KOPT-K1 (cell line): ENCODE data around the gene SOCS4.
A peak's percentile ranks its signal among the peaks of the same experiment; 100 is the strongest.
"Not testable (repeated sequence)": the region's sequence is repeated elsewhere in the genome, so short reads cannot be mapped to it uniquely, and the experiment has no call there.

Experiments used
- H3K27ac ChIP-seq: fragments of 200-600 bp; sonication (generic); 2 replicates; pipeline ENCODE4 v1.5.1; 2016; ENCODE audit warnings: antibody characterized with exemption, mild to moderate bottlenecking, low read depth, low read length; ENCODE audit not compliant: poor library complexity, severe bottlenecking
- H3K36me3 ChIP-seq: fragments of 200-600 bp; sonication (generic); 2 replicates; pipeline ENCODE4 v1.5.1; 2017; ENCODE audit warnings: antibody characterized with exemption, mild to moderate bottlenecking, low read length, moderate library complexity; ENCODE audit not compliant: insufficient read depth
- H3K9me3 ChIP-seq: fragments of 200-600 bp; sonication (generic); 2 replicates; pipeline ENCODE4 v1.5.1; 2017; ENCODE audit warnings: antibody characterized with exemption, low read length, mild to moderate bottlenecking; ENCODE audit not compliant: insufficient read depth, poor library complexity, severe bottlenecking

Gene SOCS4

GRCh38 chr14:55043528-55043927, 16.5 kb downstream of the SOCS4 start:
- Histone ChIP-seq H3K36me3 (peaks cover 66% of the 10 kb centered on the region), H3K27ac (no peak overlapping the region), H3K9me3 (no peaks in the 10 kb centered on the region)

DNA sequence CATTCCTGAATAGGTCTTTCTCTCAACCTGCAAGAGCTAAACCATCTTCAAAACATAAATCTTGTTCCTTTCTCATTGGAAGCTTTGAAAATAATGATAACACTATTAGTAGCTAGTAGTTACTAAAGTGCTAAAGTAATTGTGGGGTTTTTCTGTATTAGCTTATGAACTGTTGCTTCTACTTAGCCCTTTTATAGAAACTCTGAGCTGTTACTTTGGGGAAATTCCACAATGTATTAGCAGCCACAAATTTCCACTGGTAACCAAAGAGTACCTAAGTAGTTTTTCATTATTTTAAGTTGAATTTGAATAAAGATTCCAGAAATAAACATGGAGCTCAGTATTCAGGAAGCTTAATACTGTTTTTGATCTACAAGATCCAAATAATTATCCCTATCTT, 18.1 kb downstream of the SOCS4 start:
- Histone ChIP-seq H3K36me3 (peaks cover 52% of the 10 kb centered on the region), H3K9me3 (no peaks in the 10 kb centered on the region), H3K27ac (no peak overlapping the region)

DNA sequence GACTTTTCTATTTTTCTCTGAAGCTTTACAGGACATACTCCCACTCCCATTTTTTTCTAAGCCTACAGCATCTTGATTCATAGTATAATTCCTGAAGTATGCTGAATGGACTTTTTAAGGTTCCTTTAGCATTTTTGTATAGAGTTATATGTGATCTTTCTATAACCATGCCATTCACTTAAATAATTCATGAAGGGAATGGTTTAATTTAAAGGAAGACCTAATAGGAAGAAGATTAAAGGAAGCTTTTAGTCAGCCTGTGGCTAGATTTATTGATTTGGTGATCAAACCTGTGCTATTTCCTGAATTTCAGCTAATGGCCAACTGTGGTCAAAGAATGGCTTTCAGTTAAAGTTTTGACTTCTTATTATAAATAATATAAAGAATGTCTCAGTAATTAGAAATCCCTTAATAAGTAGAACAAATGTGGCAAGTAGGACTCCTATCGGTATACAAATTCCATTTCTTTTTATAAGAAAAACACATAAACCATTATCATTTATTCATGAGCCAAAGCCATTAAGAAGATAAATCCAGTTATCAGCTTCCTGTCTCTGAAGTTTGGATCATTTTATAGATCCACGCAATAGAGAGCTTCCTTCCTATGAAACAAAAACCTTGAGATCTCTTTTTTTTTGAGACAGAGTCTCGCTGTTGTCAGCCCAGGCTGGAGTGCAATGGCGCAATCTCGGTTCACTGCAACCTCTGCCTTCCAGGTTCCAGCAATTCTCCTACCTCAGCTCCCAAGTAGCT, 20.4 kb downstream of the SOCS4 start:
- Histone ChIP-seq H3K27ac (no peak overlapping the region), H3K36me3 (peaks cover 33% of the 10 kb centered on the region), H3K9me3 (no peaks in the 10 kb centered on the region)

DNA sequence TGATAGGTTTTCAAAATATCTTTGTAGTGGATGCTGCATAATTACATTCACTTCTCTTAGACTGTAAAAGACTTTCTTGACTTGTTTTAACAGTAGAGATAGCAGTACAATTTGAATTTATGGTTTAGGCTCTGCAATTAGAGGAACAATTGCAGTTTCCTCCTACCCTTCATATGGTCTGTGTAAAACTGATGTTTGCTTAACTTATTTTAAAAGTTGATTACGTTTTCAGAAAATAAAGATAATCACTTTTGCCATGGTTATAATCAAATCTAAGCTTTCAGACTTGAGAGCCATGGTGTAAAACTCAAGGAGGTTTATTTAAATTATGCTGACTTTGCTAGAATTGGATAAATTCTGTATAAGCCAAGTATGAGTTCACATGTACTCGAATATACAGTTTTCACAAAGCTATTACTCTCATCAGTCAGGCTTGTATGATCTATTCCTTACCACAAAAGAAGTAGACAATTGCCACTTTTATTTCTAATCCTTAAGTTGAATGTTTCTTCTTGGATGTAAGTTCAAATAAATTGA, 21.9 kb downstream of the SOCS4 start:
- H3K36me3 ChIP-seq: peaks cover 25% of the 10 kb centered on the region
- no peaks in the 10 kb centered on the region for H3K9me3 ChIP-seq
- H3K27ac ChIP-seq: no peak overlapping the region

GRCh38 chr14:55051165-55051422, 24.1 kb downstream of the SOCS4 start:
- H3K9me3 ChIP-seq: no peaks in the 10 kb centered on the region
- H3K36me3 ChIP-seq: peaks cover 29% of the 10 kb centered on the region
- H3K27ac ChIP-seq: peak overlapping the region; percentile 98

- H3K27ac ChIP-seq: peak within 1 kb of the TSS; percentile 98
- H3K36me3 ChIP-seq: peaks cover 34% of the 10 kb centered on the region
- no peaks in the 10 kb centered on the region for H3K9me3 ChIP-seq
Measured at GRCh38 chr14:55051423-55052268, 24.6 kb downstream of the SOCS4 start, which contains the start of gene MAPK1IP1L. Gene MAPK1IP1L, plus strand, starts transcription at chr14:55051647. Its CDS starts 10,037 bp downstream, at chr14:55061684.

GRCh38 chr14:55052269-55052930, 25.4 kb downstream of the SOCS4 start:
- no peaks in the 10 kb centered on the region for H3K9me3 ChIP-seq
- H3K36me3 ChIP-seq: peaks cover 42% of the 10 kb centered on the region
- H3K27ac ChIP-seq: peak overlapping the region; percentile 98

DNA sequence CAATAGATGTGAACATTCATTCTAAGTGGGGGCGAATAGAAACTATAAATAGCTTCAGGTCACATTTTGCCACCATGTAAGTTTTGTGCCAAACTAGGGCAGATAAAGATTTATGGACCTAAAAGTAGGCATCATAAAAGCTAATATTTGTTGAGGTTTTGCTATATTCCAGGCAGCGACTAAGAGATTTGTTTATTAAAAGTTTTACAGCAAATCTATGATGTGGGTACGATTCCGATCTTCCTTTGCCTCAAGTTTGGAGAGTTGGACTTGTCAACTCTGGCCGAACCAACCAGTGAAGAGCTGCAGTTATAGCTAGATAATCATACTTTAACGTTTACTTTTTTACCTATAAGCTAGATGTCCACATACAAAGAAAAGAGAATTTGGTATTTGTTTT, 26.0 kb downstream of the SOCS4 start:
- Histone ChIP-seq H3K36me3 (peaks cover 48% of the 10 kb centered on the region), H3K9me3 (no peaks in the 10 kb centered on the region), H3K27ac (no peak overlapping the region)

GRCh38 chr14:55053500-55053899, 26.5 kb downstream of the SOCS4 start:
- peaks cover 53% of the 10 kb centered on the region for H3K36me3 ChIP-seq
- no peaks in the 10 kb centered on the region for H3K9me3 ChIP-seq
- no peak overlapping the region for H3K27ac ChIP-seq

DNA sequence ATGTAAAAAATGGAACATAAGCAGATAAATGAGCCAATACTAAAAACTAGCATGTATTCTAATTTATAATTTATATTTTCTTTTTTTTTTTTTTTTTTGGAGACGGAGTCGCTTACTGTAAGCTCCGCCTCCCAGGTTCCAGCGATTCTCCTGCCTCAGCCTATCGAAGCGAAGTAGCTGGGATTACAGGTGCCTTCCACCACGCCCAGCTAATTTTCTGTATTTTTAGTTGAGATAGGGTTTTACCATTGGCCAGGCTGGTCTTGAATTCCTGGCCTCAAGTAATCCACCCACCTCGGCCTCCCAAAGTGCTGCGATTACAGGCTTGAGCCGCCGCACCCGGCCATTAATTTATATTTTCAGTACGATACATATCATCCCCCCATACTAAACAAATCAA, 27.1 kb downstream of the SOCS4 start:
- H3K27ac ChIP-seq: no peak overlapping the region
- no peaks in the 10 kb centered on the region for H3K9me3 ChIP-seq
- H3K36me3 ChIP-seq: peaks cover 59% of the 10 kb centered on the region

GRCh38 chr14:55057919-55058318, 30.9 kb downstream of the SOCS4 start:
- Histone ChIP-seq H3K9me3 (no peaks in the 10 kb centered on the region), H3K27ac (no peak overlapping the region), H3K36me3 (peaks cover 96% of the 10 kb centered on the region)

DNA sequence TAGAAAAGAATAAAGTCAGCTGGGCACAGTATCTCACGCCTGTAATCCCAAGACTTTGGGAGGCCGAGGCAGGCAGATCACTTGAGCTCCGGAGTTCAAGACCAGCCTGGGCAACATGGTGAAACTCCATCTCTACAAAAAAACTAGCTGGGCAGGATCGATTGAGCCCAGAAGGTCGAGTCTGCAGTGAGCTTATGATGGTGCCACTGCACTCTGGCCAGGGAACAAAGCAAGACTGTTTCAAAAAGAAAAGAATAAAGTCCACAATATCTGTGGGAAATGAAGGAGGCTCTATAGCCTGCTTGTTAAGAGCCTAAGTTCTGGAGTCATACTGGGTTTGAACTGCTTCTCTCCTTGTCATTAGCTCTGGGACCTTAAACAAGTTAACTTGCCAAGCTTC, 32.3 kb downstream of the SOCS4 start:
- Histone ChIP-seq H3K36me3 (peaks cover 99% of the 10 kb centered on the region), H3K27ac (no peak overlapping the region), H3K9me3 (no peaks in the 10 kb centered on the region)

GRCh38 chr14:55062517-55063351, 35.7 kb downstream of the SOCS4 start:
- H3K36me3 ChIP-seq: peaks cover 99% of the 10 kb centered on the region

DNA sequence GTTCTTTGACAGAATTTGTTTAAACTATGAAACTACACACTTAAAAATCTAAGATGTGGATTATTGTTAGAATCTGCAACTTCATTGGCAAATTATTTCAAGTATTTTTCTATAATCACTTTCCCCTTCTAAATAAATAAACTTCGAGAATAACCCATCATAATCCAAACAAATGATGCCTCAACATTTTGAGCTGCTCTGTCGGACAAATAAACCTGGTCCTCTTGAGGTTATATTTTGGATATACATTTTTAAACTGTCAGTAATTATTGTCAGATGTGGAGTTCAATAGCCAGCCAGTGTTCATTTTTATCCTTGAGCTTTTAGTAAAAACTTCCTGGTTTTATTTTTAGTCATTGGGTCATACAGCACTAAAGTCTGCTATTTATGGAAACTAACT, 37.9 kb downstream of the SOCS4 start:
- H3K27ac ChIP-seq, H3K9me3 ChIP-seq: not testable (repeated sequence)
- peaks cover 99% of the 10 kb centered on the region for H3K36me3 ChIP-seq

More at GRCh38 chr14:55062517-55063351, 35.7 kb downstream of the SOCS4 start:
- H3K27ac ChIP-seq: no peak overlapping the region
- no peaks in the 10 kb centered on the region for H3K9me3 ChIP-seq
